PFSK-1 (cell line): ENCODE data around the gene PLK4.

Experiments
- FOXP2 ChIP-seq: optimal IDR thresholded peaks from 2 replicates; pipeline ENCODE3; 2011; ENCODE audit warnings: borderline replicate concordance, control low read depth, inconsistent platforms; ENCODE audit not compliant: insufficient read depth; ENCODE audit errors: extremely low read length, extremely low read depth
- POLR2AphosphoS5 ChIP-seq: IDR thresholded peaks from 2 replicates; pipeline ENCODE4 v1.6.1; 2012; ENCODE audit warnings: low read depth, mild to moderate bottlenecking, control low read depth, low read length, moderate library complexity
- REST ChIP-seq, 2 experiments: IDR thresholded peaks; 2 replicates each; pipeline versions ENCODE4 v1.6.1 to v1.8.0; 2011 to 2012; ENCODE audit warnings: low read depth in 2 of 2, low read length in 2 of 2, control low read depth in 1 of 2, inconsistent platforms in 1 of 2, mild to moderate bottlenecking in 1 of 2, moderate library complexity in 1 of 2; ENCODE audit not compliant: insufficient read depth in 1 of 2
- SIN3A ChIP-seq: IDR thresholded peaks from 2 replicates; pipeline ENCODE4 v1.6.1; 2012; ENCODE audit warnings: mild to moderate bottlenecking, low read length, moderate library complexity, borderline replicate concordance; ENCODE audit not compliant: insufficient read depth
- TAF1 ChIP-seq: IDR thresholded peaks from 2 replicates; pipeline ENCODE4 v1.6.1; 2012; ENCODE audit warnings: low read length, control low read depth, borderline replicate concordance; ENCODE audit not compliant: insufficient read depth

- TF ChIP-seq POLR2AphosphoS5: no peak
- no peak for TF ChIP-seq TAF1
- no peak for TF ChIP-seq REST (IDR thresholded peaks at IDR 0.05; ENCODE audit: insufficient read depth in 1 of 2, low read depth in 2 of 2, low read length in 2 of 2)
- no peak for TF ChIP-seq SIN3A
- TF ChIP-seq FOXP2: no peak
Measured at GRCh38 chr4:127888559-127888958, 7.9 kb downstream of the PLK4 start.
